Astrocyte of the spinal cord (primary cell): Measurements from ENCODE around the gene GPRIN1.

Experiments used
- DNase-seq: peaks from one replicate; pipeline ENCODE4 v3.0.0; 2011; ENCODE audit warnings: low read depth, low spot score
- H3K4me3 ChIP-seq: 2 replicates; pipeline ENCODE4 v1.5.1; 2011; ENCODE audit warnings: low read depth, mild to moderate bottlenecking, low read length, moderate library complexity
- CTCF ChIP-seq: IDR thresholded peaks from 2 replicates; pipeline ENCODE4 v1.5.1; 2012; ENCODE audit warnings: low read depth, mild to moderate bottlenecking, low read length, inconsistent platforms
- in situ Hi-C: cut with HindIII; loops from 2 replicates; pipeline ENCODE4 v1.10.0; 2017; ENCODE audit warnings: low sequenced_read_pairs

The GPRIN1 gene

GRCh38 chr5:176548967-176549444, 61.0 kb downstream of the GPRIN1 start, which contains the start of gene CDHR2:
TSS of gene CDHR2 (plus strand) at chr5:176549342. CDS start at chr5:176565353, 16,011 bp downstream.
- no peak for DNase-seq
- in situ Hi-C loops = no loop called here
- no peak for TF ChIP-seq CTCF
- no peak within 1 kb of the TSS for H3K4me3 ChIP-seq

GRCh38 chr5:176547802-176548201, 62.2 kb downstream of the GPRIN1 start:
- no peak for DNase-seq
- no peak overlapping the region for H3K4me3 ChIP-seq
- in situ Hi-C loops = no loop called here
- TF ChIP-seq CTCF = no peak
